ENCODE data around the gene OR14A16.

Gene OR14A16, protein sequence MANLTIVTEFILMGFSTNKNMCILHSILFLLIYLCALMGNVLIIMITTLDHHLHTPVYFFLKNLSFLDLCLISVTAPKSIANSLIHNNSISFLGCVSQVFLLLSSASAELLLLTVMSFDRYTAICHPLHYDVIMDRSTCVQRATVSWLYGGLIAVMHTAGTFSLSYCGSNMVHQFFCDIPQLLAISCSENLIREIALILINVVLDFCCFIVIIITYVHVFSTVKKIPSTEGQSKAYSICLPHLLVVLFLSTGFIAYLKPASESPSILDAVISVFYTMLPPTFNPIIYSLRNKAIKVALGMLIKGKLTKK

DNA sequence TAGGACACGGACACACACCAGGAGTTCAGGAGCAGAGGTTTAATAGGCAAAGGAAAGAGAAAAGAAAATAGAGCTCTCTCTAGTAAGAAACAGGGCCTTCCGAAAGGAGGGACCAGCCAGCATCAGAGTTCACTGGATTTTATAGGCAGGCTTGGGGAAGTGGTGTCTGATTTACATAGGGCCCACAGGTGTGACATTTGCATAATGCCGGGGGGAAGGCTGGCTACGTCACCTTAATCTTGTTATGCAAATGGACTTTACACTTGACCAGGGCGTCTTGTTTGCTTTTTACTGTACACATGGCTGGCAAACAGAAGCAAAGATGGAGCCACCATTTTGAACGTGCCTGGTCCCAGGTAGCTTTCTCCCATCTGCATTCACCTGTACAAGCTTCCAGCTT lies at the start of gene OR14A16:
Gene OR14A16 (minus strand): TSS at position 97 of the 400 bp plus-strand sequence. CDS start 8,390 bp downstream, outside the sequence.
- no peak for DNase-seq

DNA sequence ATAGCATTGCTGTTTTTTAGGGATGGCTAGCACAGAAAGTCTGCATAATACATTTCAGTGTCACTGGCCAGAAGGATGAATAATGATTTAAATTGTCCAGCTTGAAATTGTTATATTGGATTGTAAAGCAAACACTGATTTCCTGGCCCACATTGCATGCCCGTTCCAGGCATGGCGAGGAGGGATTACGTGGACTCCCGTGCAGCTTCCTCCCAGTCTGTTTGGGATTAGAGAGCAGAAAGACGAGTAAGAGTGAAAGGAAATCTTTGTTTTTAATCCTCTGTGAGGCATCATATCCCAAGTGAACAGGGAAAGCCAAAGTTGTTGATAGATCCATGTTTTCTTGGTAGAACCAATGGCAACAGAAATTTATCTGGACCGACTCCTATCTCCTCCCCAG lies 41.5 kb upstream of the OR14A16 start:
- no peak for DNase-seq

DNA sequence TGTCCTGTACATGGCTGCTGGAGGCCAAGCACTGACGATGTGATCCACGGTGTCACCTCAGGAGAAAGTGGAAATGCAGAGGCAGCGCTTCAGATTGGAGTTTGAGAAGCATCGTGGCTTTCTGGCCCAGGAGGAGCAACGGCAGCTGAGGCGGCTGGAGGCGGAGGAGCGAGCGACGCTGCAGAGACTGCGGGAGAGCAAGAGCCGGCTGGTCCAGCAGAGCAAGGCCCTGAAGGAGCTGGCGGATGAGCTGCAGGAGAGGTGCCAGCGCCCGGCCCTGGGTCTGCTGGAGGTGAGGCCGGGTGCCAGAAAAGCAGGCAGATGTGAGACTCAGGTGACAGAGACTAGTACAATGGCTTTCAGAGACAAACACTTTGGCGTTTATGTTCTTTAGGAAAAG lies 40.7 kb upstream of the OR14A16 start:
- no peak for DNase-seq

DNA sequence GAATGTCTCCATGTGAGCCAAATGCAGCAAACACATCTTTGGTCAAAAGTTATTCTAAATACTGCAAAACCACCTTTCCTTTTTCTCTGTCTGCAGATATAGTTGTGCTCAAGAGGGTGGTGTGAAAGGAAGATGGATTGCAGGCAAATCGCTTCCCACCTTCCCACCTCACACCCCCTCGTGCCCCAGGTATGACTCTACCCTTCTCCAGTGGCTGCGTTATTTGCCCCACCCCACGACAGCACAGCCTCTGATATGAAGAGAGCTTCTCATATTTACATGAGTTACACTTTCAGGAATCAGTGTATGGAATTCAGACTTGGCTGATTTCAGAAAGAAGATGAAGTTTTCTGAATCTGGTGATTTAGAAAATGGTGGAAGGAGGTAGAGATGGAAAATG lies 38.8 kb upstream of the OR14A16 start:
- no peak for DNase-seq

DNA sequence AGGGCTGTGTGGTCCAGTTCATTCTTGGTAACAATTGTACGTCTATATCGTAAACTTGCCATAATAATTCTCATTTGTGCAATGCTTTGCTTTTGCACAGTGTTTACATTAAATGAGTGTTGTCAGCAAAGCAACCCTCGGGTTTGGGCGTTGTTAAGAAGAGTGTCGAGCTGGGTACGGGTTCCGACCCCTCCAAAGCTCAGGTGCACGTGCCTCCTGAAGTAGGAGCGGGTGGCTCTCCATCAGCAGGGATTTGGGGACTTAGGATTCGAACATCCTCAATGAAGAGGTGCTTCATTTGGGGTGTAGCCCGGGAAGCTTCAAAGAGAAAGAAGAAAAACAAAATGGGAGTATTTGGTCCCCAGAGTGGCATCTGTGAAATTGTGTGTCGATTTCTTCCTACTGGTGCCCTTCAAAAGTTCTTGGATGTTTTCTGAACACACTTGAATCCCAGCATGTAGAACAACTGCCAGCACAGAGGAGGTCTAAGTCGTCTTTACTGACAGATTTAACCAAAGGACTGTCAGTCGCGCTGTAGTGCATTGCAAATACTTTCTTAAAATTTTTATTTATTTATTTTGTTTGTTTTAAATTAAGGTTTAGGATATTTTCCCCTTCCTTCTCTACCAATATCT lies 34.2 kb upstream of the OR14A16 start:
- DNase-seq, result no peak

DNA sequence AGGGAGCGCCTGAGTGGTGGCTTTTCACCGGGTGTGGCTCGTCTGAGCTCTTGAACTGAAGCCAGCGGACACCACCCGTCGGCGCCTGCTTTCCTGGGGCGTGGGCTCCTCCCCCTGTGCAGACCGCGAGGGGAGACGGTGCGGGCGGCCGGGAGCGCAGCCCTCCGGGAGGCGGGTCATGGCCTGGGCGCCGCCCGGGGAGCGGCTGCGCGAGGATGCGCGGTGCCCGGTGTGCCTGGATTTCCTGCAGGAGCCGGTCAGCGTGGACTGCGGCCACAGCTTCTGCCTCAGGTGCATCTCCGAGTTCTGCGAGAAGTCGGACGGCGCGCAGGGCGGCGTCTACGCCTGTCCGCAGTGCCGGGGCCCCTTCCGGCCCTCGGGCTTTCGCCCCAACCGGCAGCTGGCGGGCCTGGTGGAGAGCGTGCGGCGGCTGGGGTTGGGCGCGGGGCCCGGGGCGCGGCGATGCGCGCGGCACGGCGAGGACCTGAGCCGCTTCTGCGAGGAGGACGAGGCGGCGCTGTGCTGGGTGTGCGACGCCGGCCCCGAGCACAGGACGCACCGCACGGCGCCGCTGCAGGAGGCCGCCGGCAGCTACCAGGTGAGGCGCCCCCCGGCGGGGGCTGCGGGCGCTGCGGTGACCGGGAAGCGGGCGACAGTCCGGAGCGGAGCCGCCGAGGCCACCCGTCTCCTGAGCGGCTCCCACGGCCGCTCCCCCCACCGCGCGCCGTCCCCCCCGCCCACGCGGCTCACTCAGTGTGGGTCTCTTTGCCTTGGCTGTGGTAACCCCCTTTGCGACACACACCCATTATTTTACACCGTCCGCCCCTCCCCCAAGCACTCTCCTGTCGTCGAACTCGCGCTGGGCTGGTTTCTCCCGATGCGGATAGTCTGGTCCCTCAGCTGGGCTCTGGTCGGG lies 33.4 kb upstream of the OR14A16 start, which contains the start of gene TRIM58:
Gene TRIM58 (plus strand): TSS at position 119 of the 916 bp plus-strand sequence. CDS start 60 bp downstream, at position 179.
- peak; percentile 13 to 27 for DNase-seq

DNA sequence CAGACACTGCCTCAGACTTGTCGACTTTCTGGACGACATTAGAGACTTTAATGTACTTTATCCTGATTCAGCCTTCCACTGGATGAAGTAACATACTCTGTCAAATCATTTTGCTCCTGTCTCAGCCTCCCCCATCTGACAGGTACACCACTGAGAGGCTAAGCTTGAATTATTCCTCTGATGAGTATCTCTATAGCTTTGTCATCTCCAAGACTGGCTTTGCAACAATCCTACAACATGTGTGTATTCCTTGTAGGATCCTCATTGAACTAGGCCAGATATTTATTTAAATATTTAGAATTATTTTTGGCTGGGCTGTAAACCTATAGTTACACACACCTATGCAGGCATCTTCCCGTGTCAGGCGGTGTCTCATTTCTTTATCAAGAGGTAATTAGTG lies 32.0 kb upstream of the OR14A16 start:
- DNase-seq, result no peak

DNA sequence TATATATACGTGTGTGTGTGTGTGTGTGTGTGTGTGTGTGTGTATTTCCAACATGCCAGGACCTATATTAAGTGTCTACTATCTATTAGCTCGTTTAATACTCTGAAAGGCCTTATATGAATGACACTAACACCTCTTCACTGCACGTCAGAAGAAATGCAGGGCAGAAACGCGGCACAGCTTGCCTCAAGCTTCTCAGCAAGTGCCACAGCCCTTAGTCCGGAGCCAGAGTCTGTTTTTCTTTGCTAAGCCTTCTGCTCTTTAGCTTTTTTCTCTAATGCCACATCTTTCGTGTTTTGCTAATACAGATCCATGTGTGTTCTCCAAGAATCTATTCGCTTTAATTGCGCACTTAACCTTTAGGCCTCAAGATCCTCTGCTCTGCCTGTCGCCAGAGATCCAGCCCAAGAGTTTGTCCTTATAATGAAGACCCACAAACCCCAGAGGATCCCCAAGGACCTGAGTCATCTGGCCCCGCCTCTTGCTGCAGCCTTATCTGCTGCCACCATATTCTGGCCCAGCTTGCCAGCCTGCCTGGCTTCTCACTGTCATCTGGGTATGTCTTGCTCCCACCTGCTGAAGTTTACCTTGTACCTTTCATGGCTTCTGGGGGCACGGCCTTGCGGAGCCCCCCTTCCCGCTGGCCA lies 31.1 kb upstream of the OR14A16 start:
- DNase-seq, result no peak

DNA sequence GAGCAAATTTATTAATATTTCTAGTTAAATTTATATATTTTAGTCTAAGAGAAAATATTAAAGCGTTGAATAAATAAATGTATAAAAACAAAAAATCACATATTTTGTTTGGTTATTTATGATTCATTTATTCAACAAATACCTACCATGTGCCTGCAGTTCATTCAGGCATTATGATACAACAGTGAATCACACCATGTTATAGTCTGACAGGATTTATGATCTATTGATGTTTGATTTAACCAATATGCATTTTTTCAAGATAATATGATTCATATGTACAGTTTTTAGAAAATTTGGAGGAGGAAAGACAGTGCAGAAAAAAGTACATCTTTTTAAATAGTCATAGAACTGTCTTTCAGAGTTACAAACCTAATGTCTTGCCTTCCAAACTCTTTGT lies 25.7 kb upstream of the OR14A16 start:
- DNase-seq, result no peak

DNA sequence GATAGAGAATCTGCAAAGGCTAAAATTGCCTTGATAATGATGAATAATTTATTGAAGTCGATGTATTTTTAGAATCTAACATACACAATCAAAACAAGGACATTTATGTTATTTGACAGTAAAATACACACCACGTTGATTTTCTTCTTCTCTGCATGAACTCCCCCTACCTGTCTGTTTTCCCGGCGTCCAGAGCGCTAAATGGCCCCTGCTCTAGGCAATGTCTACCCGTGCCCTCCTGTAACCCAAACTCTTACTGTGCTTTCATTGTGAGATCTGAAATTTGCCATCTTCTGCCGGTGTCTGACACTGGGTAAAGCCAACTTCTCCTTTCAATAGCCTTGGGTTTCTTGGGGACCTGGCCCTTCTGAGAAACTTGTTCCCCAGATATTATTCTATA lies 24.4 kb upstream of the OR14A16 start:
- DNase-seq, result no peak

DNA sequence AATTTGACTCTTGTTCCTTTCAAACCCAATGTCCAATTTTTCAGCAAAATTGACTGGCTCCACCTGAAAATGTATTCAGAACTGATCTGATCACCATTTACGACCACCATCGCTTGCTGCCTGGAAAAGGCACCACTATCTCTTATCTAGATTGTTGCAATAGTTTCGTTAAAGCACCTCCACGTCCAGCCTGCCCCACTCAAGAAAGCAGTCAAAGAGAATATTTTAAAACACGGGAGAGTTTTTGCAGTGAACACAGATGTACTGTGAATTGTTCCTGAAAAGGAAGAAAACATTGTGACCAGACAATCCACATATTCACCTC lies 21.7 kb upstream of the OR14A16 start:
- DNase-seq, result no peak

DNA sequence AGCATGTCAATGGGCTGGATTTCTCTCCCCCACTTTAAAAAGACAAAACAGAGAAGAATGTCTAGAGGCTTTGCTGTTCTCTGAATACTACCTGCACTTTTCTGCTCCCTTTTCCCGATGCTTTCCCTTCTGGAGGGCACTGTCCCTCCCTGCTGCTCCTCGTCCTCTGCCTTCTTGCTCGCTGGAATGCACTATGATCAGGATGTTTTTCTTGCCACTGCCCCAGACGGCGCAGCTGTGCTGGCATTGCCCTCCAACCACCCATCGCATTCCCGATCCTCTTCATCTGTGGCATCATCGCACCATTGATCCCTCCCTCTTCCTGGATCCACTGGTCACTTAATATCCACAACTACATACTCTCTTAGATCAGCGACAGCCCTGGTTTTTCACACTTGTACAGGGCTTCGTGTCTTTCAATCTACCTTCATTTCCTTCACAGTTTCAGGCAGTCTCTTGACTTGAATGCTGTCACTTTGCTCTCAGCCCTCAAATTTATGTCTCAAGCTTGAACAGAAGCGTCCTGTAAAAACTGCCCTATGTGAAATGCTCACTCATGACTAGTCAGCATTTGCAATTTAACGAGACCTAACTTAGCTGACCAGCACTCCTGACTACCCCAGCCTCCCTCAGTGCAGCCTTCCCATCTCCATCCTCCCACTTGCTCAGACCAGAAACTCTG lies 21.2 kb upstream of the OR14A16 start:
- DNase-seq, result no peak

DNA sequence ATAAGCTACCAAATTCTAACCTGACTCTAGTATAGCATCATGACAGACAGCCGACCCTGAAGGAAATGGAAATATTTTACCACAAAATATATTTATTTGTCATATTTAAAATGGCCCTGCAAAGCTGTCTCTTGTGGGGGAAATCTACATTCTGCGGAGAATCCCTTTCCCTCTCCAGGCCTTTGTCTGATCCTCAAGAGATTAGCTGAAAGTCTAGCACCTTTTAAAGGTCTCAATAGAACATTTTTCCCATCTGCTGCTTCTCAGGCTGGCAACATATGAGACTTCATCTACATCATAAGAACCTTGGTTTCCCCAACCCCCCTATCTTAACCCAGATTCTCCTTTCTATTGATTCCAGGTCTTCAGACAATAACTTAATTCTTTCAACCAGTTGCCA lies 19.5 kb upstream of the OR14A16 start:
- DNase-seq, result no peak

DNA sequence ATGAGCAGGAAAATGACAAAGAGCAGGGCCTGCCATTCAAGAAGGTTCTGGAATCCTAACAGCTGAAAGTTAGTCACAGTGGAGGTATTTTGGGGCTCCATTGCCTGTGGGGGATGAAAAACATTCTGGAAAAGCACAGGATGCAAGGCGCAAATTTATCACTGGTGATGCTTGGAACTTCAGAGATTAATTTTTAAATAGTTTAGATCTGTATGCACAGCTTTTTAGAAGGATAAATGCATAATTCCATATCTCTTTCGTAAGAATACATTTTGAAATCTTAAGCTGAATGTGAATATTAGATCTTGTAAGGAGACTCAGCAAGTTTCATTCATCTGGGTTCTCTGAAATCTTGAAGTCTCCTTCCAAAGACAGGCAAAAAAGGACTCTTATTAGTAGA lies 17.9 kb upstream of the OR14A16 start, which contains the start of gene OR11L1:
Gene OR11L1 (minus strand): TSS at position 101 of the 400 bp plus-strand sequence. CDS start 0 bp downstream, at position 101.
- no peak for DNase-seq

DNA sequence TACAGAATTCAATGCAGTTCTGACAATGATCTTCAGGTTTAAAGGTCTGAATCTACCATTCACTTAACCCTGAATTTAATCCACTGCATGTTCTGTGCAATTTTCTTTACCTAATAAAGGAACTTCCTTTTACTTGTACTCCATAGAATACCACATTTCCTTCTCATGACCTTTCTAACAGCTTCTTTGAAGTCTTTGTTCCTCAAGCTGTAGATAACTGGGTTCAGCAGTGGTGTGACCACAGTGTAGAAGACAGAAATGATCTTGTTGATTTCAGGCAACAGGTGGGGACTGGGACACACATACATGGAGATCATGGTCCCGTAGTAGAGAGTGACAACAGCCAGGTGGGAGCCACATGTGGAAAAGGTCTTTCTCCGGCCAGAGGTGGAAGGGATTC lies 16.9 kb upstream of the OR14A16 start:
- DNase-seq, result no peak

DNA sequence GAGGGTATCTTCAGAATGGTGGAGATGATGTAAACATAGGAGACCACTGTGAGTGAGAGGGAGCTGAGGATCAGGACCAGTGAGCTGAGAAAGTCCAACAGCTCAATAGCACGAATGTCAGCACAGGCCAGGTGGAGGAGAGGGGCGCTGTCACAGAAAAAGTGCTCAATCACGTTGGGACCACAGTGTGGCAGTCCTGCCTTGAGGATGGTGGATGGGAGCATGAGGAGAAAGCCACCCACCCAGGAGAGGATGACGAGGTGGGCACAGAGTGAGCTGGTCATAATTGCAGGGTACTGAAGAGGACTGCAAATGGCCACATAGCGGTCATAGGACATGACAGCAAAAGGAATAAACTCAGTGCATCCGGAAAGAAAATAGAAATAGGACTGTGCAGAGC lies 9.7 kb upstream of the OR14A16 start:
- no peak for DNase-seq

DNA sequence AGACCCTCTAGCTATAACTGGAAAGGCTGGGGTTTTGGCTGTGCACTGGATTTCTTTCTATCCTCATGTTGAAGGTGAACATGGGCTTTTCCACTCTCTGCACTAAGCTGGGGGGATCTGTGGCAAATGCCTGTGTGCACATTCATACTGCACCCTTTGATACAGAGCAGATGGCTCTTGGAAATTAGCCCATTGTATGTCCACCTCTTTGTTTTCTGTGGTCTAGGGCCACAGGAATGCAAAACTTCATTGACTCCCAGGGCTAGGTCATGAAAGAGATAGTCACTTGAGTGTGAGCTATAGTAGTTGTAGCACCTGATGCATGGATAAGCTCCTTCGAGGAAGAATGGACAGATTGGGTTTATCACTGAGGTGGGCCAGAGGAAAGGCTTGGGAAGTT lies 5.7 kb upstream of the OR14A16 start:
- no peak for DNase-seq

DNA sequence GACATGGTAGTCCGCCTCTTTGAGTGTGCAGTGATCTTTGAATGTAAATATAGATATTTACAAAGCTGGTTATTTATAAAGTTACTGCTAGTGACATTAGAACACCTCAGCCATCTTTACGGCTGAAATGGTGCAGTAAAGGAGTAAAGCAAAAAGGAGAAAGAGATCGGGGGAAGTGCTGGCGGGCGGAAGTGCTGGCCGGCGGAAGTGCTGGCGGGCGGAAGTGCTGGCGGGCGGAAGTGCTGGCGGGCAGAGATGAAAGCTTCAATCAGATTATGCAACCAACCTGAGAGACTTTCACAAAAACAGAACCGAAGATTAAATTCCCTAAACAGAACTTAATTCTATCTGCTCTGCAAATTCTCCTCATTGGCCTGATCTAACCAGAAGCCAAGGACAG lies 1.4 kb upstream of the OR14A16 start:
- DNase-seq, result no peak

DNA sequence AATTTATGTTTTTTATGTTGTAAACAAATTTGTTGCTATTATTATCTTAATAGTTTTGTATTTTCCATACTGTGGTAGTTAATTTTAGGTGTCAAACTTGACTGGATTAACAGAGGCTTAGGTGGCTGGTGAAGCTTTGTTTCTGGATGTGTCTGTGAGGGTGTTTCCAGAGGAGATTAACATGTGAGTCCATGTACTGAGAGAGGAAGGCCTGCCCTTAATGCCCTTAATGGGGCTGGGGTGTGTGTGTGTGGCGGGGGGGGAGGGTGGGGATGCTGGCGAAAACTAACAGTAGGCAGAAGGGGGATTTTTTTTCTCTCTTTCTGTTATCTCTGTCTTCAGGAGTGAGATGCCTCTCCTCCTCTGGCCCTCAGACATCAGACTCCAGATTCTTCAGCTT lies 1.9 kb downstream of the OR14A16 start:
- DNase-seq, result no peak

DNA sequence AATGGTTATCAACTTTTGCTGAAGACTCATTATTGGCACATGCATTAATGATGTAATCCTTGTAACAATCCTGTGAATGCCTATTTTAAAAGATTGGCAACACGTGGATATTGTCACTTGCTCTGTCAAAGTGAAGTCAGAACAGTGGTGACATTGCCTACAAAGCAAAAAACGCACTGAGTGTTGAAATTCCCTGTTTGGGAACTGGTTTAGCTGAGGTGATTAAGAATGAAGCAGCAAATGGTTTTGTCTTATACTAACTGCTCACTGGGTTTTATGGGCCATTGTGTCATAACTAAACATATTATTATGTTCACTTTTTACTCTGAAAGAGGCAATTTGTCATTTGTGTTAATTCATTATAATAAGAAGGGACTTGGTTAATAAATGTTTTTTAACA lies 11.3 kb downstream of the OR14A16 start:
- no peak for DNase-seq

DNA sequence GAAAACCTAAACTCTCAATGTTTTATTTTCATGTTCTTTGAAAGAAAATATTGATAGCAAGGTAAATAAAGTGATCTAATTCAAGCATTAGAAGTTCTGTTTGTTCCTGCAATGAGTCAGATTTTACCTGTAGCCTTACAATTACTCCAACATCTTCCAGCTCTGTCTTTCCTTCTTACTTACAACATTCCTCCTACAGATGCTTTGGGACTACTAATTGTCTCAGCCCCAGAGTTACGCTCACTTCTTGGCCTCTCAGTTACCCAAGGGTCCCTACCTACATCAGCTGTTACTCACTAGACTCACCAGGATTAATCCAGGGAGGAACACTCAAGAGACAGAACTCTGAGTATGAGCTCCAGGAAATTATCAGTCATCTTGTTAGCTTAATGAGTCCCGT lies 26.4 kb downstream of the OR14A16 start:
- DNase-seq, result no peak

DNA sequence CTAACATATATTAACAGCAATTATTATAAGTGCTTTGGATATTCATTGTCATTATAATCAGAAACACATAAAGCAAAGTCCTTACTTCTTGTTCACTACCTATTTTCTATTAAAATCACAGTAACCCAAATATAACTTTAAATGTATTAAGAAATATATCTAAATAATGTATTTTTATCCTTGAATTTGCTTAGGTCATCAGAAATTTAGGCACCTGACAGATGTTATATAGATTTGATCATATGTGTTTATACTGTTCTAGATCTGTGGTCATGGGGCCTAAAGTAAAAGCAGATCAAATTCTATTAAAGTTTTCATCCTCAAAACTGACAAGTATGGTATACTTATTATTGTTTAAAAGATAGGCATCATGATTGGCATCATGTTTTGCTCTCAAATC lies 54.3 kb downstream of the OR14A16 start:
- no peak for DNase-seq

All from activated CD4-positive, alpha-beta T cell treated with anti-CD3 and anti-CD28 coated beads, Interleukin-2, amount 50 U/mL, for 48 hours (primary cell).